Nucleus accumbens (tissue), 56 donors: ENCODE measurements around the gene ASIC2.
A peak's percentile ranks its signal among the peaks of the same experiment; 100 is the strongest.

Experiments used
- DNase-seq, 56 donors: peaks; one replicate each; lab custom pipeline; 2025; lab: John Stamatoyannopoulos, UW

Gene ASIC2

GRCh38 chr17:33121272-33121671, 171.8 kb downstream of the ASIC2 start:
- DNase-seq = no peak

- DNase-seq = peak in 2 of 56 donors; percentile 3 to 8
Measured at GRCh38 chr17:33120103-33120502, 173.0 kb downstream of the ASIC2 start.

DNA sequence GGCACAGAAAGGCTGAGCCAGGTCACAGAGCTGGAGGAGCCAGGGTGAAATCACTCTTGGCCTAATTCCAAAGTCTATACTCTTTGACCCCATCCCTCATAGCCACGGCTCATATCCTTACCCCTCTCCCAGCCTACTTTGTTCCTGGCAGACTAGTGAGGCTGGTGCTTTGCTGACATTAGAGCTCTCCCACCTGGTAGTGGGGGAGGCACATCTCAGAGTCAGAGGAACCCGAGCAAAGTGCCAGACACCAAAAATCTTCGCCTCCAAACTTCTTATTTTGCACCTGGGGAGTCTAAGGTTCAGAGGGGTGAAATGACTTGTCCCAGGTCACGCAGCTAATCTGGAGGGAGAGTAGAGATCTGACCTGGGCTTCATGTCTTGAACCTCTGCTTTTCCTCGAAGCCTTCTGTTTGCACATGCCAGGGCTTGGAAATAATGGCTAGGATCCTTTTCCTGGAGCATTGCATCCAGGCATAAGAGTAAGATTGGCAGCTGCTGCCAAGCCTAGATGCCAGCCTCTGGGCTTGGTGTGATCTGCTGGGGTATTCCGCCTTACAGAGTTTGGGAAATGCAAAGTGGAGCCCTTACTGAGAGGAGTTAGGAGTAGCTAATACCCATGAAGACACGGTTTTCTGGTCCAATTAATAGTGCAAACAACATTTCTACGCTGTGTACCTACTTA, 174.6 kb downstream of the ASIC2 start:
- DNase-seq = peak in 3 of 56 donors; percentile 1 to 5 (median 3)

GRCh38 chr17:33116021-33116551, 177.0 kb downstream of the ASIC2 start:
- no peak for DNase-seq

GRCh38 chr17:33115366-33115765, 177.7 kb downstream of the ASIC2 start:
- DNase-seq = no peak

DNA sequence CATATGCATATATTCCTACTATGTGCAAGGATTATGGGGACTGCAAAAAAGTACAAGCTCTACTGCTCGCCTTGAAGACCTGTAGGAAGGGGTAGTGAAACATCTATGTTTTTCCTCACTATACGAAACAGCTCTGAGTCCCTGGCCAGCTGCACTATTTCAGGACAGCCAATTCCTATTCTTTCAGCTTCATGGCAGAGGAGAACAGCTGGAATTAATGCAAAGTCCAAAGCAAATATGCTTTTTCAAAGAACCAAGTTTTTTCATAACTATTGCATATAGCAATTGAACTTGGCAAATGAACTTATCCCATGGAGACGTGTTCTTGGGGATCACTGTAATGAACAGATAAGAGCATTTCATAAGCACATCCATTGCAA, 179.1 kb downstream of the ASIC2 start:
- DNase-seq = no peak

DNA sequence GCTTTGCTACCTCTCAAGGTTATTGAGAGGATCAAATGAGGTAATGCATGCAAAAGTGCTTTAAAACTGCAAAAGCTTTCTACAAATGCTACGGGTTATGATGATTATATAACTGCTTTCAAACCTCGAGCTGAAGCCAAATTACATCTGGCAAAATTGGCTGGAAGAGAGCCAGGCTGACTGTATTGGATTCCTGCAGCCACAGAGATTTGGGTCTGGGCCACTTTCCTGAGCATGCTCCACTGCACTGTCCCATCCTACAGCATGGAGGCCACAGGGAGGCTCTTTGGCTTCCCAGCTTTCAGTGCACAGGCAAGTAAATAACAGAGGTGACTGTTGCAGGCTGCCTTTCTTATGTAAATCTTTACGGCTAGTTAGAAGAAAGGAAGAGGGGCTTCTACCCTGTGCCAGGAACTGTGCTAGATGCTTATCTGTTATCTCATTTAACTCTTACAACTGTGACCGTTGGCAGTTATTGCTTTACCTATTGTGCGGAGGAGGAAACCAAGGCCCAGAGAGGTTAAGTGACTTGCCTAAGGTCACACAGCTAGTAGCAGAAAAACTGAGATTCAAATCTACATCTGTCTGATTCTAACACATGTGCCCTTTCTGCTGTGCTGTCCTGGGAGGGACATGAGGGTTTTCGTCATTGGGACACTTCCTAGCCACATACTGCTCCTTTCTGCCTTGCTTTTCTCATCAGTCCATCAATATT, 179.7 kb downstream of the ASIC2 start:
- DNase-seq = no peak

- no peak for DNase-seq
Measured at GRCh38 chr17:33112763-33113162, 180.3 kb downstream of the ASIC2 start.

DNA sequence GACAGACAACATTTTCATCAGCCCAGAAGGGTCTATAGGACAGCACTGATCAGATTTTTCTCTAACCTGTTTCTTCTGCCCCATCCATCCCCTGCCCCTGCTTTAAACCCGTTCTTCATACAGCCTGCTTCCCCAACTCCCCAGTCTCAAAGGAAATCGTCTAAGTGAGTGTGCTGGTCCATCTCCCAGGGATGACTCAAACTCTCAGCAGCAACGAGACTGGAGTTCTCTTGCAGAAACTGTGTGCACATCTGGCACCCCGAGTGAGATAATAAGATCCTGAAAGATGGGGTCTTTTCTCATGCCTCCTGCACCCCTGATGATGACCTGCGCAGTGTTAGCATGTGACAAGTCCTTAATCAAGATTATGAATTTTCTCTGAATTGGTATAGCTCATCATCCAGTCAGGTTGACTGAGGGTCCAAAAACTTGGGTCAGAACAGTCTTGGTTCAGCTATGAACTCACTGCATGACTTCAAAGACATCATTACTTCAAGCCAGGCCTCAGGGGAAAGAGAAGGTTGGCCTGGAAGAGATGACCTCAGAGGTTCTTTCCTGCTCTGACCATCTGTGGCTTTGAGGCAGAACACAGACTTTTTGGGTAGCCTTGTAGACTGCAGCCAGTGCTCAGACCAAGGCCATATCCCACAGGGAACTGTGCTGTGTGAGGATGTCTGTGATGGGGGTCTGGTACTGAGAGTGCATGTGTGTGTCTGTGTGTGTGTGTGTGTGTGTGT, 183.6 kb downstream of the ASIC2 start:
- no peak for DNase-seq

DNA sequence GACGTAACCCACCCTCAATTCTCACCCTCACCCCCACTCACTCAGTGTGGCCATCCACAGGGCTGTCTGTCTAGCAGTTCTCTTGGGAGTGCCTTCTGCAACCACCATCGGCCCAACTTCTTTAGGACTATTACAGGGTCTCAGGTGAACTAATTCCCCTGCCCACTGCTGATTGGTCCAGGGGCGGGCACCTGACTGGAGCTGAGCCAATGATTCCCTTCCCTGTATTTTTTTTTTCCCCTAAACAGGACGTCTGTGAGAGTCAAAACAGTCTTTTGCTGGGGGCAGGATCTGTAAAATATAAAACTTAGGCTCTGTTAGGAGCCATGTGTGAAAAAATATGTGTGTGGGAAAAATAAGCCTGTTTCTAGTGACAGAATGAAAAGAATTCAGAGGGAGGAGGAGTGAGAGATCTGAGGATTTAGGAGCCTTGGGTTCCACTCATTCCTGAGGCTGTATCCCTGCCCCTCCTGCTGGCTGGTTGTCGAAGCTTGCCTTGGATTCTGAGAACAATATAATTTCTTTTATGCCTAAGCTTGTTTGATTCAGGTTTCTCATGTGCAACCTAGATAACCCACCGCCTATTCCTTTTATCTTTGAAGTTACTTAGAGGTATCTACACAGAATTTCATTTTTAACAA, 186.4 kb downstream of the ASIC2 start:
- no peak for DNase-seq

DNA sequence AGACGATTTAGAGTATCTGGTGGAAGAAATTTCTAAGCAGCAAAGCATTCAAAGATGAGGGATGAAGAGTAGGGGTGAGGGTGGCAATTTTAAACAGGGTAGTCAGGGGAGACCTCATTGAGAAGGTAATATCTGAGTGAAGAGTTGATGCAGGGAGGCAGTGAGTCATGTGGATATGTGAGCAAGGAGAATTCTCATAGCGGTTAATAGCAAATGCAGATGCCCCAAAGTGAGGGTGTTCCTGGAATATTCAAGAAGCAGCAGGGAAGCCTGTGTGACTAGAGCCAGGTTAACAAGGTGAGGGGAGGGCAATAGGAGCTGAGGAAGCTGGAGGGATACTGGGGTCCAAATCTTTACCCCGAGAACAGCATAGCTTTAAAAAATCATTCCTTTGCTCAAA, 187.2 kb downstream of the ASIC2 start:
- DNase-seq = no peak

GRCh38 chr17:33099906-33100305, 193.2 kb downstream of the ASIC2 start:
- DNase-seq = no peak

DNA sequence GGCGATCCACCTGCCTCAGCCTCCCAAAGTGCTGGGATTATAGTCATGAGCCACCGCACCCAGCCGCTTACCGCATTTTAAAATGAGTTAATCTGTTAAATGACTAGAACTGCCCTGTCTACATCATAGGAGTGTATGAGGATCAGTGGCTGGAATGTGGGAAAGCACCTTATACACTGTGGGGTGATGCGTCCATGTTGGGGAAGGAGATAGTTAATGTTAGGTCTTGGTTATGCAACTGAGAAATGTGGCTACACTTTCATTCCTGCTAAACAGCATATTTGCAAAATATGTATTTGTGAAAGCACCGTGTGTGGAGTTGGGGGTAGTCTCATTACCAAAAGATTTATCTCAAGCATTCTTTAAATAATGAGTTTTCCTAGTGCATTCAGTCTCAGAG, 193.8 kb downstream of the ASIC2 start:
- no peak for DNase-seq

GRCh38 chr17:33097411-33097810, 195.7 kb downstream of the ASIC2 start:
- DNase-seq = no peak

DNA sequence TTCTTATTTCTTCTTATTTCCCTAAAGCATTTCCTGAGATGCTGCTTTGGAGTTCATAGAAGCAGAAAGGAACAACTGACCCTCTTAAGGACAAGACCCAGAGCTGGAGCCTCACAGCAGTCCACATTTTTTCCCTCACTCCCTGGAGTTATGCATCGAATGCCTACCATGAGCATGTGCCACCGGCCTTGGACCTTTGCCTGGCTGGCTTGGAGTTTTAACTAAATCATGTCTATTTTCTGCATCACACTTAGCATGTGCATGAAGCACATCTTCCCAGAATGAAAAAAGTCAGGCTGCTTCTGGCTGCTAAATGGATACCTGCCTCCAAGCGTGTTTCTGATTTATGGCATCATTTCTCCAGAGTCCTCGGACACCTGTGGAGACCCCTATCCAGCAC, 196.9 kb downstream of the ASIC2 start:
- no peak for DNase-seq

DNA sequence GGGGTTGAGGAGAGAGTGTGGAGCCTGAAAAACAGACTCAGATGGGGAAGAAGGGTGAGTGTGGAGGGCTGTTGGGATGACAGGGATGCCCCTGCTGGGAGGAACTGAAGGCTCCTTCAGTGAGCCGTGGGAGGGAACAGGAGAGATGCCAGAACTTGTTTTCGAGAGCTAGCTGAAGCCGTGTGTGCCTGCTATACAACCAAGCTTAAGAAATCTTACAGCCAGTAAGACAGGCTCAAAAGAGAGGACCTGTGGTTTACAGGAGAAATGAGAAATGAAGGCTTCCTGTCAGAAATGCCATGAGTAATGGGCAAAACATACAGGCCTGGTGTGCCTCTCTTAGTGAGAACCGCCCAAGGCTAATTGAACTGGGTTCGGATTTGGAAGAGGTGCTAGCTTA, 201.8 kb downstream of the ASIC2 start:
- DNase-seq = peak in 1 of 56 donors; percentile 8

GRCh38 chr17:33090806-33091205, 202.3 kb downstream of the ASIC2 start:
- DNase-seq = no peak

GRCh38 chr17:33086878-33087277, 206.2 kb downstream of the ASIC2 start:
- no peak for DNase-seq

- no peak for DNase-seq
Measured at GRCh38 chr17:33086041-33086440, 207.1 kb downstream of the ASIC2 start.

- no peak for DNase-seq
Measured at GRCh38 chr17:33085256-33085655, 207.8 kb downstream of the ASIC2 start.

DNA sequence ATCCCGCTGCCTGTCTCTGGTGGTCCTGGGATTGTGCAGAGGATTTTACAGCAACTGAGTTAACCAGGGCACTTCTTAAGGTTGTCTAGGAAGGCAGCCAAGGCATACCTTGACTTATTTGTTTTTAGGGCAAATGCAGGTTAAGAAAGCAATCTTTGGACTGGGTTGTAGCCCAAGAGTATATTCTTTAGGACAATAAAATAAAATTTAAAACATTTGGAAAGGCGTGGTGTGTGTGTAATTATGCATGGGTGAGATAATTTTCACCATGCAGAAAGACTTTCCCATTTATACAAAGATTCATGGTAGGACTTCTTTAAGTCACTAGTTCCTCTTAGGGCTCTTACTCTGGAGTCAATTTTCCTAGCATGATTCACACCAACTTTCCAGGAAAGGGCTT, 208.3 kb downstream of the ASIC2 start:
- DNase-seq = no peak
